ENCODE data around the gene MGAT3.

Gene MGAT3

DNA sequence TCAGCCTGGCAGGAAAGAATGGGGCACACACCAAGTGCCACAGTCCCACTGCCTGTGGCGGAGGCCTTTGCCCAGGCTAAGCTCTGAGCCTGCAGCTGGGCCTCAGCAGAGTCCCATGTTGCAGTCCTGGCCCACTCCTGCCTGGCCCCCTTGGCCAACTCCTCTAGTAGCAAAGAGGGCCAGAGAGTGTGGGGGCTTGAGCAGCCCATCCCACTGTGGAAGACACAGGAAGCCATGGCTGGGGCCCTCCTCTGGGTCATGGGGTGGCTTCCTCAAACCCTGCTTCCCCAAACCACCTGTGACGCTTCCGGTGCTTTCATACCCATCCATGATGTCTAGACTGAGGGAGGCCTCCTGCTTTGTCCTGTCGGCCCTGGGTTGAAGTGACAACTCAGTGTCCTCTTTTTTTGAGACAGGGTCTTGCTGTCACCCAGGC lies 69.9 kb downstream of the MGAT3 start:
- no peak for DNase-seq

- DNase-seq: no peak
Observed at GRCh38 chr22:39527481-39527961, 70.7 kb downstream of the MGAT3 start.

GRCh38 chr22:39528080-39528661 lies 71.4 kb downstream of the MGAT3 start:
- DNase-seq: no peak

- peak; percentile 32 to 93 (median 84) for DNase-seq
Observed at GRCh38 chr22:39528681-39529486, 72.1 kb downstream of the MGAT3 start.

DNA sequence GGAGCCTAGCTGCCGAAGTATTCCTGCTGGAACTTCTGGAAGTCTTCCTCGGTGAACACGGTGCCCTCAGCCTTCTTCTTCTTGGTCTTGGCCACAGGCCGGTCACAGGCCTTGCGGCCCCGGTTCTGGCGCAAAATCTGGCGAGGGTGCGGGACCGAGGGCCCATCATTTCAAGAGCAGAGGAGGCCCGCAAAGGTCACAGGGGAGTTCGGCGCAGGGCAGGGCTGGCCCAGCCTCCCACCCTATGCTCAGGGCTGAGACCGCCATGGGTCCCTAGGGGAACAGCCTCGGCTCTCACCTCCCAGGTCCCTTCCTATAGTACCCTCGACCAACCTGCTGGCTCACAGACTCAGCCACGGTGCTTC lies 72.7 kb downstream of the MGAT3 start:
- no peak for DNase-seq

DNA sequence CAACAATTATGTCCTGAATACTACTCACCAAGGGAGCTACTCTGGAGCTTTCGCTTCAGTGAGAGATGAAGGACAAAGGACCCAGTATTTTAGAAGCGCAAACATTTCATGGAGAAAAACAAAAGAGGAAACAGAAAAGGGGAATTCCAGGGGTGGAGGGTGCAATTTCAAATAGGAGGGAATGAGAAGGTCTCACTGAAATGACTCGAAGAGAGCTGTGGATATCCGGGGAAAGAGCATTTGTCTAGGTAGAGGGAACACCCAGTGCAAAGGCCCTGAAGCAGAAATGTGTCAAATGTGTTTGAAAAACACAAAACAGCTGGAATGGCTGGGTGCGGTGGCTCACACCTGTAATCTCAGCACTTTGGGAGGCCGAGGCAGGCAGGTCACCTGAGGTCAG lies 73.3 kb downstream of the MGAT3 start:
- DNase-seq: no peak

DNA sequence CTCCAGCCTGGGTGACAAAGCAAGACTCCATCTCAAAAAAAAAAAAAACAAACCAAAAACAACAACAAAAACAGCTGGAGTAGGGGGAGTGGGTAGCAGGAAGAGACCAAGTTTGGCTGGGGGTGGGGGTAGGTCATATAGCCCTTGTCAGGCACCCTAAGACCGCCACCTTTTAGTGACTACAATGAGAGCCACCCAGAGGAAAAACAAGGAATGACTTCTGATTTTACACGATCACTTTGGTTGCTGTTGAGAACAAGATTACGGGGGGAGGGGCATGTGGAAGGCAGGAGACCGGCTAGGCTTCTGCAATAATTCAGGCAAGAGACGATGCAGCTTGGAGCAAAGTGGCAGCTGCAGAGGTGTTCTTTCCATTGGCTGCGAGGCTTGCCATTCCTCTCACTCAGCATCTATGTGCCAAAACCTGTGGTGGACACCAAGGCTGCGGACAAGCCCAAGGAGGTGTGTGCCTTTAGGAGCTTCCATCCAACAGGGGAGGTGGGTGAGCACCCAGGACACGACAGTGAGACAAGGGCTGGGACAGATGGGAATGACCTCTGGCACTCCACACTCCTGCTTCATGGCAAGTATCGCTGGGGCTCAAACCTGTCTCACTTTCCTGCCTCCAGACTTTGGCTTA lies 74.0 kb downstream of the MGAT3 start:
- DNase-seq: no peak

DNA sequence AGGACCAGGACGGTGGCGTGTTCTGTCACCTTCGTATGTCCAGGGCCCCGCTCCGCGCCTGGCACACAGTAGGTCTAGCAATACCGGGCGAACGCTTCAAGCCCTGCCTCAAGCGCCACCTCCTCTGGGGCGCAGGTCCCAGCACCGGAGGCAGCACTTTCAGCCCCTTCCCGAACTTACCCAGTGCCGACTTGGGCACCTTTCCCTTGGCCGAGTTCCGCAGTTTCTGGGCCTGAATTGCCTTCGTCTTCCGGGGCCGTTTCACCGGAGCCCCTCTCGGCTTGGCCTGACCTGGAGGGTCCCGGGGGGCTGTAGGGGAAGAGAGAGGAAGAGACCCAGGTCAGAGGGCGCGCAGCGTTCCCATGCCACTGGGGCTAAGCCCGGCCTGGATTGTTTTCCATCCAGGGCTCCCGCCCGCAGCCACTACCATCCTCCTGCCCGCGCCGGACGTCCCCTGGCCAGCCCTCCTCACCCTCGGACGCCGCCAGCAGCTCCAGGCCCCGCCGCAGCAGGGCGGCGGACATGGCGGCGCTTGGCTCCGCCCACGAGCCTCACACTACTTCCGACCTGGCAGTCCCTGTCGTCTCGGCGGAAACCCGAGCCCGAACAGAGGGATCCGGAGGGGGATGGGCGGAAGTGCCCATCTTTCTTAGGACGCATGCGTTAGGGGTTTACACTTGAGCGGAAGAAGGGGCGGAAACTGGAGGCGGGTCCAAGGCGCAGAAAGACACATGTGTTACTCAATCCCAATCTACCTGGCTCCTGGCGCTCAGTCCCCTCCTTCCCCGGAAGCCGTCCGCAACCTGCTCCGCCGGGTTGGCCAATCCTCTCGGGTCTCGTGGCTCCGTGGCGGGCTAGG lies 75.6 kb downstream of the MGAT3 start, which contains the start of gene RPS19BP1:
RPS19BP1 (minus strand) TSS at position 534 of the 859 bp plus-strand sequence; CDS start at position 524, 10 bp downstream.
- DNase-seq: peak; percentile 82 to 99 (median 97)

- DNase-seq: no peak
Observed at GRCh38 chr22:39534092-39534506, 77.3 kb downstream of the MGAT3 start.

- DNase-seq: peak in 51 of 58 donors; percentile 19 to 92 (median 63)
Observed at GRCh38 chr22:39534591-39535356, 78.0 kb downstream of the MGAT3 start.

- DNase-seq: no peak
Observed at GRCh38 chr22:39535357-39535725, 78.5 kb downstream of the MGAT3 start.

DNA sequence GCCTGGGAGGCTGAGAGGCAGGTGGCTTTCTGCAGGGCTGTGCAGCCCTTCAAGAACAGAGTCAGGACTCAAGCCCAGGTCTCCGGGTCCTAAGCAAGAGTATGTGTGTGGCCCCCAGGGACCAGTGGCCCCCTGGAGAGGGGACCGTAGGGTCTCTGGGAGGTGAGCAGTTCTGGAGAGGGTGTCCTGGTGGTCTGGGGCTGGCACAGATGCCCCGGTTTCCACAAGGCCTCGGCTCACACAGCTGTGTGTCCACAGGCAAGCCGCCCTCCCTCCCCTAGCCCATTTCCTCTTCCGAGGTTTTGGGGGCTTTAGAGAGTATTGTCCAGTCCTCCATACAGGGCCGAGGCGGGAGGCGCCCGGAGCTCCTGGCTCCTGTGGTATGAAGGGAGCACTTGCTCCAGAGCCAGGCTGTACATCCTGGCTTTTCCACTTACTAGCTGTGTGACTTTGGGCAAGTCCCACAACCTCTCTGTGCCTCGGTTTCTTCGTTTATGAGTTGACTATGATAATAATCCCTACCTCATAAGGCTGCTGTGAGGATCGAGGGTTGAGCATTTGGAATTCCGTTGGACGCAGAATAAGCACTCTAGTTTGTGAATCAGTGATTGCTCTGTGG lies 79.1 kb downstream of the MGAT3 start:
- no peak for DNase-seq

DNA sequence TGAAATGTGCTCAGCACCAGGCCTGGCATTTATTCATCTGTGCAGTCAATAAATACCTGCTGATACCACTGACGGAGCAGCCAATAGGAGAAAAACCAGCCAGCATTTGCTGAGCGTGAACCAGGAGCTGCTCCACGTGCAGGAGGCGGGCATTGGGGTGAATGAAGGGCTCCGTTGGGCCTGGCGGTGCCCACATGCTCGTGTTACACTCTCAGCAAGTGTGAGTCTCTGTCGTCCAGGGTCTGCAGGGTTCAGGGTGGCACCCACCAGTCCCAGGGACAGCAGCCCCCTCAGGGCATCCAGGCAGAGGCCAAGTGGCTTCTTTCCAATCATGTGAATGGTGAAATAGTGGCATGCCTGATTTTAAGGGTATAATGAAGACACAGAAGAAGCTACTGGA lies 79.9 kb downstream of the MGAT3 start:
- no peak for DNase-seq

DNA sequence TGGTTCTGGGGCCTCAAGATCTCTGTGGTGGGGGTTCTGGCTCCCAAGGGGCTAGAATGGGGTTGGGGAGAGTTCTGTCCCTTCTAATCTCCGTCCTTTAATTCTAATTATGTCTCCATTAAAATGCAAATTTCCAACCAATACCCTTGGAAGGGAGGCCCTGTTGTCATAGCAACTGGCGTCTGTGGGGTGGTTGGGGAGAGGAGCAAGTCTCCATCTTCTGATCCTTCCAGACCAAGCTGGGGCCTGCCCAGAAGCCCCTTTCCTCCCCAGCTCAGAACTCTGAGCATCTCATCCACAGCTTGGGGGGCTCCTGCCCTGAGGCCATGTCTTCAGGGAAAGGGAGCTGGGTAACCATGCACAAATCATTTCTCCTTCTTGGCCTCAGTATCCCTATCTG lies 81.2 kb downstream of the MGAT3 start:
- no peak for DNase-seq
